Measurements from ENCODE around the gene SH3GLB1.

The SH3GLB1 gene

GRCh38 chr1:86731416-86731815, 27.0 kb downstream of the SH3GLB1 start:
- no peak for DNase-seq (ENCODE audit: low read depth in 2 of 2, low spot score in 1 of 2)

GRCh38 chr1:86733340-86733739, 29.0 kb downstream of the SH3GLB1 start:
- no peak for DNase-seq (ENCODE audit: low read depth in 2 of 2, low spot score in 1 of 2)

GRCh38 chr1:86739648-86740509, 35.5 kb downstream of the SH3GLB1 start:
- DNase-seq (ENCODE audit: low read depth in 2 of 2, low spot score in 1 of 2) = no peak

- no peak for DNase-seq (ENCODE audit: low read depth in 2 of 2, low spot score in 1 of 2)
Observed at GRCh38 chr1:86741947-86742572, 37.7 kb downstream of the SH3GLB1 start.

- DNase-seq (ENCODE audit: low read depth in 2 of 2, low spot score in 1 of 2) = no peak
Observed at GRCh38 chr1:86747304-86747703, 42.9 kb downstream of the SH3GLB1 start.

- DNase-seq (ENCODE audit: low read depth in 2 of 2, low spot score in 1 of 2) = no peak
Observed at GRCh38 chr1:86748622-86749373, 44.4 kb downstream of the SH3GLB1 start.

- no peak for DNase-seq (ENCODE audit: low read depth in 2 of 2, low spot score in 1 of 2)
Observed at GRCh38 chr1:86750076-86750475, 45.7 kb downstream of the SH3GLB1 start.

- DNase-seq (ENCODE audit: low read depth in 2 of 2, low spot score in 1 of 2) = no peak
Observed at GRCh38 chr1:86750530-86750929, 46.2 kb downstream of the SH3GLB1 start.

GRCh38 chr1:86751923-86752322, 47.5 kb downstream of the SH3GLB1 start:
- DNase-seq (ENCODE audit: low read depth in 2 of 2, low spot score in 1 of 2) = no peak

- no peak for DNase-seq (ENCODE audit: low read depth in 2 of 2, low spot score in 1 of 2)
Observed at GRCh38 chr1:86753700-86754099, 49.3 kb downstream of the SH3GLB1 start.

- no peak for DNase-seq (ENCODE audit: low read depth in 2 of 2, low spot score in 1 of 2)
Observed at GRCh38 chr1:86754265-86754974, 50.0 kb downstream of the SH3GLB1 start.

GRCh38 chr1:86756062-86756406, 51.7 kb downstream of the SH3GLB1 start:
- DNase-seq (ENCODE audit: low read depth in 2 of 2, low spot score in 1 of 2) = no peak

- DNase-seq (ENCODE audit: low read depth in 2 of 2, low spot score in 1 of 2) = no peak
Observed at GRCh38 chr1:86757272-86757984, 53.1 kb downstream of the SH3GLB1 start.

- DNase-seq (ENCODE audit: low read depth in 2 of 2, low spot score in 1 of 2) = no peak
Observed at GRCh38 chr1:86758570-86758969, 54.2 kb downstream of the SH3GLB1 start.

- DNase-seq (ENCODE audit: low read depth in 2 of 2, low spot score in 1 of 2) = no peak
Observed at GRCh38 chr1:86760199-86760598, 55.8 kb downstream of the SH3GLB1 start.

- no peak for DNase-seq (ENCODE audit: low read depth in 2 of 2, low spot score in 1 of 2)
Observed at GRCh38 chr1:86762336-86762735, 58.0 kb downstream of the SH3GLB1 start.

GRCh38 chr1:86764523-86764922, 60.1 kb downstream of the SH3GLB1 start:
- no peak for DNase-seq (ENCODE audit: low read depth in 2 of 2, low spot score in 1 of 2)

GRCh38 chr1:86765073-86765472, 60.7 kb downstream of the SH3GLB1 start:
- no peak for DNase-seq (ENCODE audit: low read depth in 2 of 2, low spot score in 1 of 2)

- no peak for DNase-seq (ENCODE audit: low read depth in 2 of 2, low spot score in 1 of 2)
Observed at GRCh38 chr1:86765674-86766073, 61.3 kb downstream of the SH3GLB1 start.

- DNase-seq (ENCODE audit: low read depth in 2 of 2, low spot score in 1 of 2) = no peak
Observed at GRCh38 chr1:86768554-86768953, 64.2 kb downstream of the SH3GLB1 start.

GRCh38 chr1:86769065-86769464, 64.7 kb downstream of the SH3GLB1 start:
- DNase-seq (ENCODE audit: low read depth in 2 of 2, low spot score in 1 of 2) = no peak

Data from stimulated activated CD8-positive, alpha-beta memory T cell treated with anti-CD3 and anti-CD28 coated beads, Interleukin-4, amount 100 ng/mL, for 1 hour (primary cell).